Measurements from ENCODE around the gene PGLYRP4.

- TF ChIP-seq, protein P1, sequence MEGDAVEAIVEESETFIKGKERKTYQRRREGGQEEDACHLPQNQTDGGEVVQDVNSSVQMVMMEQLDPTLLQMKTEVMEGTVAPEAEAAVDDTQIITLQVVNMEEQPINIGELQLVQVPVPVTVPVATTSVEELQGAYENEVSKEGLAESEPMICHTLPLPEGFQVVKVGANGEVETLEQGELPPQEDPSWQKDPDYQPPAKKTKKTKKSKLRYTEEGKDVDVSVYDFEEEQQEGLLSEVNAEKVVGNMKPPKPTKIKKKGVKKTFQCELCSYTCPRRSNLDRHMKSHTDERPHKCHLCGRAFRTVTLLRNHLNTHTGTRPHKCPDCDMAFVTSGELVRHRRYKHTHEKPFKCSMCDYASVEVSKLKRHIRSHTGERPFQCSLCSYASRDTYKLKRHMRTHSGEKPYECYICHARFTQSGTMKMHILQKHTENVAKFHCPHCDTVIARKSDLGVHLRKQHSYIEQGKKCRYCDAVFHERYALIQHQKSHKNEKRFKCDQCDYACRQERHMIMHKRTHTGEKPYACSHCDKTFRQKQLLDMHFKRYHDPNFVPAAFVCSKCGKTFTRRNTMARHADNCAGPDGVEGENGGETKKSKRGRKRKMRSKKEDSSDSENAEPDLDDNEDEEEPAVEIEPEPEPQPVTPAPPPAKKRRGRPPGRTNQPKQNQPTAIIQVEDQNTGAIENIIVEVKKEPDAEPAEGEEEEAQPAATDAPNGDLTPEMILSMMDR (IDR thresholded peaks at IDR 0.05): no peak
- no peak for TF ChIP-seq POLR2A (IDR thresholded peaks at IDR 0.05)
Observed at GRCh38 chr1:153293480-153293775, 55.2 kb downstream of the PGLYRP4 start.

All from prostate gland (tissue), 2 donors.